ENCODE results near the gene DDX10.
"Not testable (repeated sequence)": the region's sequence is repeated elsewhere in the genome, so short reads cannot be mapped to it uniquely, and the experiment has no call there.

The DDX10 gene

GRCh38 chr11:108724974-108725689, 60.3 kb downstream of the DDX10 start:
- no peak for DNase-seq

GRCh38 chr11:108726077-108726800, 61.4 kb downstream of the DDX10 start:
- DNase-seq, result no peak

- no peak for DNase-seq
Observed at GRCh38 chr11:108727665-108728064, 62.8 kb downstream of the DDX10 start.

- no peak for DNase-seq
Observed at GRCh38 chr11:108729227-108729871, 64.5 kb downstream of the DDX10 start.

GRCh38 chr11:108732395-108732794, 67.5 kb downstream of the DDX10 start:
- DNase-seq, result no peak

GRCh38 chr11:108733479-108734116, 68.7 kb downstream of the DDX10 start:
- DNase-seq, result peak in 1 of 2 experiments; percentile 30

GRCh38 chr11:108734283-108734682, 69.4 kb downstream of the DDX10 start:
- no peak for DNase-seq

- DNase-seq, result peak; percentile 41 to 61
Observed at GRCh38 chr11:108734956-108735559, 70.2 kb downstream of the DDX10 start.

- not testable (repeated sequence) for DNase-seq
Observed at GRCh38 chr11:108740132-108740531, 75.3 kb downstream of the DDX10 start.

GRCh38 chr11:108743851-108744250, 79.0 kb downstream of the DDX10 start:
- no peak for DNase-seq

- no peak for DNase-seq
Observed at GRCh38 chr11:108748968-108749367, 84.1 kb downstream of the DDX10 start.

GRCh38 chr11:108751444-108751843, 86.6 kb downstream of the DDX10 start:
- peak; percentile 44 to 53 for DNase-seq

GRCh38 chr11:108752297-108752751, 87.5 kb downstream of the DDX10 start:
- no peak for DNase-seq

GRCh38 chr11:108754901-108755625, 90.2 kb downstream of the DDX10 start:
- DNase-seq, result no peak

- DNase-seq, result no peak
Observed at GRCh38 chr11:108757630-108758029, 92.8 kb downstream of the DDX10 start.

- DNase-seq, result no peak
Observed at GRCh38 chr11:108758458-108758857, 93.6 kb downstream of the DDX10 start.

GRCh38 chr11:108766596-108767173, 101.8 kb downstream of the DDX10 start:
- no peak for DNase-seq

- DNase-seq, result no peak
Observed at GRCh38 chr11:108768370-108768769, 103.5 kb downstream of the DDX10 start.

GRCh38 chr11:108768964-108769363, 104.1 kb downstream of the DDX10 start:
- no peak for DNase-seq

- no peak for DNase-seq
Observed at GRCh38 chr11:108774037-108774730, 109.3 kb downstream of the DDX10 start.

- DNase-seq, result no peak
Observed at GRCh38 chr11:108775324-108775723, 110.5 kb downstream of the DDX10 start.

All from Kasumi-1 (cell line).